CD4-positive, alpha-beta T cell treated with Interleukin-21 for 1 hour (primary cell): Measurements from ENCODE around the gene UTP15.
A peak's percentile ranks its signal among the peaks of the same experiment; 100 is the strongest.

Source experiments
- DNase-seq: peaks from one replicate; pipeline ENCODE4 v3.0.0-alpha.2; 2020

The UTP15 gene, protein sequence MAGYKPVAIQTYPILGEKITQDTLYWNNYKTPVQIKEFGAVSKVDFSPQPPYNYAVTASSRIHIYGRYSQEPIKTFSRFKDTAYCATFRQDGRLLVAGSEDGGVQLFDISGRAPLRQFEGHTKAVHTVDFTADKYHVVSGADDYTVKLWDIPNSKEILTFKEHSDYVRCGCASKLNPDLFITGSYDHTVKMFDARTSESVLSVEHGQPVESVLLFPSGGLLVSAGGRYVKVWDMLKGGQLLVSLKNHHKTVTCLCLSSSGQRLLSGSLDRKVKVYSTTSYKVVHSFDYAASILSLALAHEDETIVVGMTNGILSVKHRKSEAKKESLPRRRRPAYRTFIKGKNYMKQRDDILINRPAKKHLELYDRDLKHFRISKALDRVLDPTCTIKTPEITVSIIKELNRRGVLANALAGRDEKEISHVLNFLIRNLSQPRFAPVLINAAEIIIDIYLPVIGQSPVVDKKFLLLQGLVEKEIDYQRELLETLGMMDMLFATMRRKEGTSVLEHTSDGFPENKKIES

DNA sequence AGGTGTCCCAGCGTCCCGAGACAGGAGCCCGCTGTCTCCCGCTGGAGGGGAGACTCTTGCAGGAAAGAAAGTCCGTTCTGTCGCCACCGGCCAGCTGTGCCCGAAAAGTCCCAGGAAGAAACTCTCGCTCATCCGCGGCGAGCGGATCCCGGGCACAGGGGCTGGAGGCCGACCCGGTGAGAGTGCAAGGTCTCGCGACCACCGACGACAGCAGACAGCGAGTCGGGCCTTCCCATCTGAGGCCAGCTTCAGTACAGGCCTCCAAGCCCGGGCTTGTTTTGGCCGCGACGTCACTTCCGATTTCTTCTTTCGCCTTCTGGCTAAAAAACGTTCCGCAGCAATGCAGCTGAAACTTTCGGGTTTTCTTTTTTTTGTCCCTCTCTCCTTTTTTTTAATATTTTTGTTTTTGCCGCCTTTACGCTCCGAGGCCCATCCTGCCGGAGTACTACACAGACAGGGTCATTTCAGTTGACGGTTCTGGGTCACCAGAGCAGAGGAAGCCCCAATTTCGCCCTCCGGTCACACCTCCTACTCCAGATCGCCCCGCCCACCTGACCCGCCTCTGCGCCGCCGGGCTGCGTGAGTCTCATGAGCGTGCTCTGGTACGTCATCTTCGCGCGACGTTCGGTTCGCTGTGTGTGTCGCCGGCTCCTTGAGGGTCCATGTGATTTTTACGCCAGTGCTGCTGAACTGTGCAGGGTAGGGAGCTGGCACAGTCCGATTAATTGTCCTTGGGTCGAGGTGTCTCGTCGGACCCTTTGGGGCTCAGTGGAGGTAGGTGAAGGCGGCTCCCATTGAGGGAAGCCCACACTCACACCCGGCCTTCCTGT, at the start of gene UTP15, which contains the start of gene ANKRA2:
TSS of gene UTP15 (plus strand) at position 605 of the 830 bp plus-strand sequence. CDS start 1,602 bp downstream, outside the sequence.
TSS of gene ANKRA2 (minus strand) at position 501 of the 830 bp plus-strand sequence. CDS start 2,758 bp downstream, outside the sequence.
- DNase-seq: peak; percentile 97

DNA sequence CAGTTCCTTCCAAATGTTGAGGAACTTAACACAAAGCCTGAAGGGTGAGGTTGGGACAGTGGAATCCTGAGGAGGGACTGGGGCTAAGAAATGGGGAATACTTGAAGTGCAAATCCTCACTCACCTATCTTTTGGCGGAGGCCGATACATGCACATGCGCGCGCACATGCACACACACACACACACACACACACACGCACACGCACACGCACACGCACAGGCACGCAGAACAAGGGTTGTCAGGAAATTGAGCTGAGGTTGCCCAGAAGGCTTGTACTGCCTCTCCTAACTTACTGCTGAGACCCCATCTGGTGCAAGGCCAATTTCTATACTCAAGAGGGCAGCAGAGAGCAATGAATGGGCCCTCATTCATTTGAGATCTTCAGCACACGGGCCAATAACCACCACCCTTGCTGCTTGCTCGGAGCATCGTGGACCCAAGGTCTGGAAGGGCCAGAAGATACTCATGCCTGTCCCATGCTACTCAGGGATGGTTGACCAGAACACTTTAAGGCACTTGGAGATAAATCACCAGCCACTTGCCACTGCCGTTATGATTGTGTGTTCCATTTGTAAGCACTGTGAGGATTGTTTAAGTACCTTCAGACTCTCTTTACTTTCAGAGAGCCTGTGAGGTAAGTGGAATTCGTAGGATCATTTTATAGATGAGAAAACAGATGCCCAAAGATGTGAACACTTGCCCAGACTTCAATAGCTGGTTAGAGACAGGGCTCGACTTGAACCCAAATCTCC, 45.8 kb upstream of the UTP15 start:
- peak; percentile 84 for DNase-seq

DNA sequence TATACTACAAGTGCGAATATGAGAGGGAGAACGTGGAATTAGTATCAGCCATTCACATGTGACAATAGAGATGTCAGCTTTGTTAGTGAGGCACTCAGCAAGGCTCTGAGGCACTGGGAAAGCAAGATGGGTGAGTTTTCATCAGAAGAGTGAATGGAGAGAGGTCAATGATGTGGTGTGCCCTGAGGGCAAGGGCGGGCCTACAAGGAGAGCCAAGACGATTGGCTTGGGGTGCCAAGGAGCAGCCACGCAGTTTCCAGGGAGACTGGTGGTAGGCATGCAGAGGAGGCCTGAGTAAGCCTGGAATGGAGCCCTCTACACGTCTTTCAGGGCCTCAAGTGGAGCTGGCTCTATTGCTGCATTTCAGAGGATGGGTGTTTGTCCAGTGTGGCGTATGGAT, 42.6 kb upstream of the UTP15 start:
- no peak for DNase-seq

DNA sequence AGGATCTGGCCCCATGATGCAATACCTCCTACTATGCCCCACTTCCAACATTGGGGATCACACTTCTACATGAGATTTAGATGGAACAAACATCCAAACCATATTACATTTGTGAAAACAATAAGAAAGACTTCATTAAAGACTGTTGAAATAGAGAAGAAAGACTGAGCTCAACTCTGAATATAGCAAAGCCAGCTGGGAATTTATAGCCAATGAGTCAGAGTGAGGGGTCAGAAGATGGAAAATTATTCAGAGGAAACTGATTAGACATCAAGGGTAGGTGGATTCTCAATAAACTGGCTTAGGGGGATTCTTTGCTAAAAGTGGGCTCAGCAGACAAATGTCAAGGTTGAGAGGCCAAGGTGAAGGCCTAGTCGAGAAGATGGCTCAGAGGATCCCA, 41.7 kb upstream of the UTP15 start:
- no peak for DNase-seq

DNA sequence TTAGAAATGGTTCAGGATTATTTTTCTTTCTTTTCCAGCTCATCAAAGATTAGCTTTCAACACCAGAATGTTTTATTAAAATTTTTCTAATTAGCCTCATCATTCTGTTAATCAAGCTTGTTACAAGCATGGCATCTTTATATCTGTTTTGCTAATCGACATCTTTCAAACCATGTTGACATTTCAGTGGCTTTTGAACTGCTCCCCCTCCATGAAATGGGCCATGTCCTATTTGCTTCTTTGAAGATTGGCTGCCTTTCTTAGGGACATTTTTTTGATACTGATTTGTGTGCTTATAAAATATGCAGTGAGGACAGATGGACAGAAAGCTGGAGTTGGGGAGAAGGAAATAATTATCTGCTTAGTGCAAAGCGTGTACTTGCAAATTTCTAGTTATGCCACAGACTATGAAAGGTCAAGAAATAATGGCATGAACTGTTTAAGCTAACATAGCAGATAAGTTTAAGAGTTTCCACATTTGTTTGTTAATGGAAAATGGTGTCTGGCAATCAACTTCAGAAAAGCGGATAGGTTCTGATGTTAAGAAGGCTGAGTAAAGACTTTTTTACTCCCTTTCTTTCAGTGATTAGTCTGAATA, 39.8 kb upstream of the UTP15 start:
- no peak for DNase-seq

DNA sequence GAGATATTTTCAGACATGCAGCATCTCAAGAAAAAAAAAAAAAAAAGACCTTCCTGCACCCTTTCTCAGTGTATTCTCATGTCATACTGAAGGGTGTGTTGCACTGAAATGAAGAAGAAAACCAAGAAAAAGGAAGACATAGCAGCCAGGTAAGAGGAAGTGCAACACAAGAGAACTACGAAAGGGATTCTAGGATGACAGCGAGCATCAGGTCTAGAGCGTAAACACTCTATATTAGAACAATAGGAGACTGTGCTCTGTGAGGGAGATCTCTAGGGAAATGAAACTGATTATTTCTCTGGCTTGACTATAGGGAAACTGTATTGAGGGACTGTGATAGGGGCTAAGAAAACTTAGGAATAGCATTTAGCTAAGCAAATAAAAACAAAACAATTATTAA, 37.3 kb upstream of the UTP15 start:
- no peak for DNase-seq

DNA sequence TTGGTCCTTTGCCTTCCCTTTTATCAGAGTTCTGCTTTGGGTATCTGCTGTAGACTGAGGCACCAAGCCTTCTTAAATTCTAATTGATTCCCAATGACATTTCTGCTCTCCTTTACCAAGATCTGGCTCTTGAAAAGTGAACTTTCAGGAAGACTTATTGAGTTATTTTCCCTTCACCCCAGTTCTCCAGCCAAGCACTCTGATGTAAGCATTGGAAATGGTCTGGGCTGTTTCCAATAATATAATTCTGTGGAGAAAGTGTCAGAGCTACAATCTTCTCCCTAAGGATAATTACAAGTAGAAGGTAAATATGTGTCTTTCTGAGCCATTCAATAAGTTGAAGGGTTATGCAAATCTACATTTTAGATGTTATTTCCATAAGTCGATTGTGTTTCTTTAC, 36.5 kb upstream of the UTP15 start:
- no peak for DNase-seq

DNA sequence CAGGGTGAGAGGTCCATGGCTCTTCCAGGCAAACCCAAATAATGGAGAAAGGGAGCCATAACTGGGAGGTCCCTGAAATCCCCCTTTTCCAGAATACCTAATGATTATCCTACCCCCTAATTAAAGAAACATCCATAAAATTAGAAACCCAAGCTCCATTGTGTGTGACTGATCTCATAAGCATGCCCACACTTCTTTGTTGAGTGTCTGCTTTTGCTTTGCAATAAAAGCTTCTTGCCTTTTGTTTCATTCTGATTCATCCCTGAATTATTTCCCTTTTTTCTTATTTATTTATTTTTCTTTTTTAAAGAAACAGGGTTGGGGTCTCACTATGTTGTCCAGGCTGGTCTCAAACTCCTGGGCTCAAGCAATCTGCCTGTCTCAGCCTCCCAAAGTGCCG, 34.2 kb upstream of the UTP15 start:
- no peak for DNase-seq

DNA sequence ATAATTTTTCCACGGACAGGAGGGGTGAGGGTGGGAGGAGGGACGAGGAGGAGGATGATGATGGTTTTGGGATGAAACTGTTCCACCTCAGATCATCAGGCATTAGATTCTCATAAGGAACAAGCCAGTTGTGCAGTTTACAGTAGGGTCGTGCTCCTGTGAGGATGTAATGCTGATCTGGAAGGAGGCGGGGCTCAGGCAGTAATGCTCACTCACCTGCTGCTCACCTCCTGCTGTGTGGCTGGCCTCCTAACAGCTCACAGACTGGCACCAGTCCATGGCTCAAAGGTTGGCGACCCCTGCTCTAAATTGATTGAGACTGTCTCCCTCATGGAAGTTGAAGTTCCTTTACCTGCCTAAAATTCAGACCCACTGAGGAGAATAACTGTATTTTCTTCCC, 33.3 kb upstream of the UTP15 start:
- DNase-seq: no peak

DNA sequence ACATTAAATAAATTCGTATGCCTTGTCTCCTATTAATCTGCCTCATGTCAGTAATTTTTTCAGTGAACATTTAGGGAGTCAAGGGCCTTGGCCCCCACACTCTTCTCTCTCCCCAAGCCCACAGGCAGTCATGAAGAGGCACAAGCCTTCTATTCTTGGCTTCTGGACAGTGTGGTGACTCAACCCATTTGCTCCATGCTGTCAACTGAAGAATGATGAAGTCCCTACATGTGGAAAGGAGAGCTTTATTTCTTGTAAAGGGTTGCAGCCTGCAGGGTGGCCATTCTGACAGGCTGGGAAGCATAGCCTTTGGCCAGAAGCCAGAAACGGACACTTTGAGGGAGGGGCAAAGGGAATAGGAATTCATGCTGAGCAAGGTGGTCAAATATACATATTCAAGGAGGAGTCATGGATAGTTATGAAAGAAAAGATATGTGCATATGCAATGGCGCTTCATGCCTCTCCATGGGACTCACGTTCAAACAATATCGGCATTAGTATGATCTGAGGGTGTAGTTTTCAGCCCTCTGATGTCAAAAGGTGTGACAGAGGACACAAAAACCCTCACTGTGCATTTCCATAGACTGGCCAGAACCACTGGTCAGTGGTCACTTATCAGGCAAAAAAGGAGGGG, 31.4 kb upstream of the UTP15 start:
- DNase-seq: no peak

DNA sequence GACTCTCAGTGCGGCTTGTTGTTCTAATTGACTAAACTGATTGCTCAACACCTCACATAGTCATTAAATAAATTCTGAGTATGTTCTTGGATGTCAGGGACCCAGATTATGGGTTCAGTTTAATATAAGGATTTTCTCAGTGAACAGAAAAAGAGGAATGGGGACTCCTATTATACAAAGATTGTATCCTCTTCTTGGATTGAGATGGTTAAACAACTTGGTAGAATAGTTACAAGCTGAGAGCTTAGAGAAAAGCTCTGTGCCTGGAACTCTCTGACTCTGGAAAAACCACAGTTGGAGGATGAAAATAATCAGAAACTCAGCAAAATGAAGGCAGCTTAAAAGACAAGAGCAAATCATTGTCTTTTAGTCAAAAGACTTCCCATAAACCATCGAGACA, 30.6 kb upstream of the UTP15 start:
- no peak for DNase-seq

DNA sequence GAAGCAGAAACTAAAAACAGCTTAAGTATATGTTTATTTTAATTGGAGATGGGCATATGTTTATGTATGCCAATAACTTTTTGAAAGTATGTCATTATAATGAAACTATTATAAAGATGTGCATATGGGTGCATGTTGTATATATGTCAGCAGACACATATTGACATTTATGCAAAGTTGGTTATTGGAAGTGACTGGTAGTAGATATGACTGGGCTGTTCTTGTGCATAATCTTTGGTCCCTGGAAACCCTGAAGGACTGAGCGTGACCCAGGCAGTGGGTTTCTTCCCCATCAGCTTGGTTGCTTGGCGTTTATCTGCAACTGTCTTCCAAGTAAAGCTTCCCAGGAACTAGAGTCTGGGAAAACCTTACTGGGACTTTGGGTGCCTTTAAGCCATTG, 25.8 kb upstream of the UTP15 start:
- no peak for DNase-seq

DNA sequence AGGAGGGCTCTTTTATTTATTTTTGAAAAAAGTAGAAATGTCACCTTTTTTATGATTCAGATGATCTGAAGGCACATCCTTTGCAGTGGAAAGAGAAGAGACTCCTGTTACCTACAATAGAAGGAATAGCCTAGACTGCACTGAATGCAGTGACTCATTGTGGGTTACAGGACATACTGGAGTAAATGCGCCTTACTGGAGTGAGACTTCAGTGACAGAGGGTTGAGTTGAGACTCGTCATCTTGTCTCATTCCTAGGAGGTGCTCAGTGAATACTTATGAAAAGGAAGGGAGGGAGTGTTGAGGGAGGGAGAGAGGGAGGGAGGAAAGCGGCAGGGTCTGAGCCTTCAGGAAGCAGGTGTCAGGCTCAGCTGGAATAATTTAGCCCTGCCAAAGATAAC, 25.4 kb upstream of the UTP15 start:
- DNase-seq: no peak

DNA sequence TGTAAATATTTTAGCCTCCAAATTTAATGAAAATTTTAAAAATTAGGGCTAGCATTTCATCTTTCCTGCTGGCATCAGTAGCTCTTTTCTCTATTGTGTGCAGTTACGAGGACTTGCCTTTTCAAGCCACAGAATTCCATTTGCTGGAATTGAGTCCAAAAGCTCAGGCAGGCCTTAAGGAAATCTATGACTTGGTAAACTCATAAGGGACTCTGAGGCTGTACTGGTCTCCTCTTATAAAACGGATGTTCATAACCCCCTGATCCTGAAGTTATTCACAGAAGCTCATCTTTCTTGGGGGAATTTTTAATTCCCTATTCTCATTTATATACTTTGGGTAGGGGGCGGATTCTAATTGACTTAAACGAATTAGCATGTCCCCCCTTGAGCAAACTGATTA, 23.5 kb upstream of the UTP15 start:
- DNase-seq: no peak

DNA sequence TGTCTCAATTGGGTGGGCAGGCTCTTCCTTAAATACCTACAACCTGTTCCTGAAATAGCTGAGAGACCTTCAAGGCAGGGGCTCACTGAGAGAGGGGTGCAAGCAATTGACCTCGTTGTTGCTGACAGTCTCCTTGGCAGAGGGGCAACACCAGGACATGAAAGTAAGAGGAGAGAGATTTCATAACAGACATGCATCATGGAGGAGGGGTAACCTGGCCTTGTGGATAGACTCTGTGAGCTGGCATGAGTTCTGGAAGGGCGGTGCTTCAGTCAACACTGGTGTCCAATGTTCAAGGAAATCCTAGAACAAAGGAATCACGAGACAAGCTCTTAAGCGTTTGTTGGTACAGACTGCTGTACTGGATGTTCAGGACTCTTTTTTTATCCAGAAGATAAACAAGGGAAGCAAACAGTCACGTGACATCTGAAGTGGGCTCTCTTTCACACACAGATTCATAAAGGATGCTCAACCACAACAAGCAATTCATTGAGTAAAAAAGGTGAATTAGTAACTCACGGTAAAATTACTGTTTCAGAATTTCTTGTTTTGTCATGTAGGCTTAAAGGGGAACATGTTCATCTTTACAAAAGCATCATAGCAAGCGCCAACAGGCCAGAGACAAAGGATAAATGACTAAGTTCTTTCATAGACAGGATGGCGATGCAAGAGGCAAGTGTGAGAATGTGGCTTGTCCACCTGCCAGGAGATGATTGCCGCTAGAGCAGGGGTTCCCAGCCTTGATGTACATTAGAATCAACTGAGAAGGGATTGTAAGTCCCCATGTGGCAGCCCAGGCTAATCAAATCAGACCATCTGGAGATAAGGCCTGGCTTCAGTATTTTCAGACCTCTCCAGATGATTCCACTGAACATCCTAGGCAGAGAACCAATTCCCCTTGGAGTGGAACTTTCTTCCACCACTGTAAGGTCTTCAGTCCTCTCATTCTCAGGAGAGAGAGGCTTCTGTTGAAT, 20.8 kb upstream of the UTP15 start:
- no peak for DNase-seq

DNA sequence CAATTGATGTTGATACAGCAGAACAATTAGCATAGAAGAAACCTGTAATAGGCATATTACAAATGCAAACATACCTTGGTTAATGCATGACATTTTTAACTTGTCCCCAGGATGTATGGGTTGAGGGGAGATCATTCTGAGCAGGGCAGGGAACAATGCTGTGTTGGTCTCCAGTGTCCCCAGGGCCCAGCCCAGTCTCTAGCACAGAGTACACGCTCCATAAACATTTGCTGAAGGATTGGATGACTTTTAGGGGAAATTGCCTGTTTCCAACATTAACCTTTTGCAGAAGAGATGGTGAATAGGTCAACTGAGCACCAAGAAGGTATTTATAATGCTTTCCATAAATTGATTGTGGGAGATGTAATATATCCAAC, 20.2 kb upstream of the UTP15 start:
- no peak for DNase-seq

DNA sequence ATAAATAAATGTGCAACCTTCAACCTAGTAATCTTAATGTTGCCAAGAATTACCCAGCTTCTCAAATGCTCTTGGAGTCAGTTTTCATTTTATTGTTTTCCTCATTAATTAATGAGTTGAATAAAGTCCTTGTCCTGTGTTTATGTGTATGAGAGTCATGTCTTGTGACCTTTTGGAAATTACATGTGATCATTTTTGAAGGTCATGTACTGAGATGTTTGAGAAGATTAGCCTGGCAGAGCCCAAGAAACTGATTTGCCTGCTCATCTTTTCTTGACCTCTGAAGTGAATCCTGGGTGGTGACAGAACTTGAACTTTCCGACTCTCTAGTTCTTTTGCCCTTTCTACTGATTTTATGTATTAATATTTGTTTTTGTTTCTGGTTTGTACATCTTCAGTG, 15.5 kb upstream of the UTP15 start:
- DNase-seq: no peak

DNA sequence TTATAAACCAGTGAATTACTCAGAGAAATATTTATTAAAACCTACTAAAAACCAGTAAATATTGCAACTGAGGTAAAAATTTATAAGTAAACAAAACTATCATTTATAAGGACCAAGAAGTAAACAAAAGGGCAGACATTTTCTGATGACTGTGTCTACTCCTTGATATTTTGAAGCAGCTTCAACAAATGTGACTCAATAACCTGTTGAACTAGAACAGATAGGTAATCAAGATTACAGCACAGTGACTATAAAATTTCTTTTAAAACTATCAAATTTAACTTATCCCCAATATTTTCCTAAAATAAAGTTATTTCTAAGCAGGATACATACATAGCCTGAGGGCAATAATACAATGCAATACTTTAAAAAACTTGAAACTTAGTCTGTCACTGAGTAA, 12.9 kb upstream of the UTP15 start:
- DNase-seq: no peak

DNA sequence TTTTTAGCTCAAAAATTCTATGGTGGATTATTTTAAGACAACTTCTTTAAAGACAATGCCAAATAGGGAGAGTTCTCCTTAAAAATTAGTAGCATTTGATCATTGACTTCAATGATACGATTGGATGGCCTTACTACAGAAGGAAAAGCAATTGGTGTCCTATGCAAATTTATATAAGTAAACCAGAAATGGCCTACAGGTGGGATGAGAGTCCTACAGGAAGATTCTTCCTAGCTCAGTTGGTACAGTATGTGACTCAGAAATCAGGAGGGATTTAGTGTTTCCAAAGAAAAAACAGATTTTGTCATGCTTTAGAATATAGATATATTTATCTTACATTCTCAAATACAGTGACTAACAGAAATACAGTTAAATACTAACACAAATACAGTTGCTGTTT, 6.6 kb upstream of the UTP15 start:
- no peak for DNase-seq

DNA sequence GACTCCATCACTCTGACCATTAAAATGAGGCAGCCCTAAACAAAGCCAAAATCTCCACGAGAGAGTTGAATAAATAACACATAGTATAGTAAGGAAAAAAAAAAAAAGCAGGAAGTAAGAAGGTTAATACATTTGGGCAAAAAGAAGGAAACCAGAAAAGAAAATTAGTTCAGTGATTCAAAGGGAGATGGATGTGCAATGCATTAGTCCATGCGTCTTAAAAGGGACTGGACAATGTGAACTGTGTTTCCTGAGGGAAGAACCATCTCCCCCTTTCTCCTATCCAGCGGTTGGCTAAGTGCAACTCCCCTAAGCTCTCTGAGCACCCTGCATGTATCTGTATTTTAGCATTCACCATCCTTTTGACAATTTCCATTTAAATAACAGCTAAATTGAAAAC, 1.5 kb upstream of the UTP15 start:
- DNase-seq: no peak

DNA sequence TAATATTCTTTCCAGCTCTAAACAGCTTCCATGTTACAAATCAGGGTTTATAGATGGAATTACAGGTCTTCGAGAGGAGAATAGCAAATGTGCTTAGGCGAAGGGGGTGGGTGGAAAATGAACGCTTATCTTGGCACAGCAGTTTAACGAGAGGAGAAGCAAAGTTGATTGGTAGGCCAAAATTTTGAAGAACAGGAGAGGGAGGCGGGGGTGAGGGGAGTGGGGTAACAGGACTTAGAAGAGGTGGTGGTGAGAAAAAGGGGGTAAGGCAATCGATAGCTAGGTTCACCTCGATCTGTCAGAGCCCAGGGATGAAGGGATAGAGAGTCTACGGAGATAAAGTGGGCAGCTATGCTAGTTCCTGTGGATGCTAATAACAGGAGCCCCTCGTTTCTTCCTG, 868 bp upstream of the UTP15 start:
- peak; percentile 30 for DNase-seq
